Suprapubic skin (tissue), 4 donors: ENCODE data around the gene PCNT. TPM values are rescaled to one million over a fixed set of nuclear protein-coding genes. Genes with fewer than 3 reads are reported as not detected.

Source experiments
- DNase-seq, 2 donors: peaks; one replicate each; pipeline ENCODE4 v3.0.0-alpha.2; 2019; ENCODE audit warnings: low spot score in 2 of 2
- H3K27ac ChIP-seq: fragments of 200-600 bp; sonication (generic); one replicate; pipeline ENCODE4 v1.5.1; 2019
- H3K27me3 ChIP-seq: fragments of 200-600 bp; sonication (generic); one replicate; pipeline ENCODE4 v1.5.1; 2019
- H3K36me3 ChIP-seq: fragments of 200-600 bp; sonication (generic); one replicate; pipeline ENCODE4 v1.5.1; 2019
- H3K4me1 ChIP-seq: fragments of 200-600 bp; sonication (generic); one replicate; pipeline ENCODE4 v1.5.1; 2019
- H3K4me3 ChIP-seq: fragments of 200-600 bp; sonication (generic); one replicate; pipeline ENCODE4 v1.5.1; 2019; ENCODE audit warnings: mild to moderate bottlenecking
- H3K9me3 ChIP-seq: fragments of 200-600 bp; sonication (generic); one replicate; pipeline ENCODE4 v1.5.1; 2019
- EP300 ChIP-seq: sonication (generic); formaldehyde crosslinking; IDR thresholded peaks from one replicate; pipeline ENCODE4 v1.6.1; 2017; ENCODE audit warnings: antibody characterized with exemption
- POLR2A ChIP-seq, 2 donors: fragments of 450-650 bp; IDR thresholded peaks; one replicate each; pipeline ENCODE4 v1.6.1; 2017; ENCODE audit warnings: antibody characterized with exemption in 2 of 2, mild to moderate bottlenecking in 2 of 2, moderate library complexity in 2 of 2
- POLR2AphosphoS5 ChIP-seq, 3 donors: sonication (generic); formaldehyde crosslinking; IDR thresholded peaks; one replicate each; pipeline ENCODE4 v1.6.1; 2017; ENCODE audit warnings: antibody characterized with exemption in 3 of 3
- WGBS: methylation state at CpG from one replicate; pipeline ENCODE4 v1.1.5; 2018; 5-methylcytosine and 5-hydroxymethylcytosine counted together
- total RNA-seq, 4 donors: library from RNA; depleted of rRNA; stranded (reverse); fragments of >200 nt; gene quantifications; one replicate each; pipeline ENCODE4 v1.1.0, GENCODE V29; 2016
- TF ChIP-seq, protein P1 (sequence below), 2 donors: fragments of 200-600 bp in 1 of 2; fragments of 450-650 bp in 1 of 2; sonication (generic) in 1 of 2; IDR thresholded peaks; one replicate each; pipeline ENCODE4 v1.5.1; 2016 to 2019; ENCODE audit warnings: antibody characterized with exemption in 2 of 2, mild to moderate bottlenecking in 1 of 2, moderate library complexity in 1 of 2

The PCNT gene
- total RNA-seq, 4 donors from 2014 or later = 27.4 to 65.2 (median 47.0) TPM

GRCh38 chr21:46381541-46381940 lies 57.6 kb downstream of the PCNT start:
- H3K4me1 ChIP-seq = peaks cover 5% of the 10 kb centered on the region
- H3K27ac ChIP-seq = no peak overlapping the region
- DNase-seq = no peak
- no peaks in the 10 kb centered on the region for H3K9me3 ChIP-seq
- WGBS = 98% methylated on average over 5 of the region's 5 CpGs
- H3K27me3 ChIP-seq = no peaks in the 10 kb centered on the region
- no peak overlapping the region for H3K4me3 ChIP-seq
- H3K36me3 ChIP-seq = peaks cover 29% of the 10 kb centered on the region
- no peak for TF ChIP-seq EP300
- TF ChIP-seq, protein P1, sequence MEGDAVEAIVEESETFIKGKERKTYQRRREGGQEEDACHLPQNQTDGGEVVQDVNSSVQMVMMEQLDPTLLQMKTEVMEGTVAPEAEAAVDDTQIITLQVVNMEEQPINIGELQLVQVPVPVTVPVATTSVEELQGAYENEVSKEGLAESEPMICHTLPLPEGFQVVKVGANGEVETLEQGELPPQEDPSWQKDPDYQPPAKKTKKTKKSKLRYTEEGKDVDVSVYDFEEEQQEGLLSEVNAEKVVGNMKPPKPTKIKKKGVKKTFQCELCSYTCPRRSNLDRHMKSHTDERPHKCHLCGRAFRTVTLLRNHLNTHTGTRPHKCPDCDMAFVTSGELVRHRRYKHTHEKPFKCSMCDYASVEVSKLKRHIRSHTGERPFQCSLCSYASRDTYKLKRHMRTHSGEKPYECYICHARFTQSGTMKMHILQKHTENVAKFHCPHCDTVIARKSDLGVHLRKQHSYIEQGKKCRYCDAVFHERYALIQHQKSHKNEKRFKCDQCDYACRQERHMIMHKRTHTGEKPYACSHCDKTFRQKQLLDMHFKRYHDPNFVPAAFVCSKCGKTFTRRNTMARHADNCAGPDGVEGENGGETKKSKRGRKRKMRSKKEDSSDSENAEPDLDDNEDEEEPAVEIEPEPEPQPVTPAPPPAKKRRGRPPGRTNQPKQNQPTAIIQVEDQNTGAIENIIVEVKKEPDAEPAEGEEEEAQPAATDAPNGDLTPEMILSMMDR (IDR thresholded peaks at IDR 0.05) = no peak
- no peak for TF ChIP-seq POLR2AphosphoS5 (IDR thresholded peaks at IDR 0.05)
- TF ChIP-seq POLR2A (IDR thresholded peaks at IDR 0.05) = no peak

DNA sequence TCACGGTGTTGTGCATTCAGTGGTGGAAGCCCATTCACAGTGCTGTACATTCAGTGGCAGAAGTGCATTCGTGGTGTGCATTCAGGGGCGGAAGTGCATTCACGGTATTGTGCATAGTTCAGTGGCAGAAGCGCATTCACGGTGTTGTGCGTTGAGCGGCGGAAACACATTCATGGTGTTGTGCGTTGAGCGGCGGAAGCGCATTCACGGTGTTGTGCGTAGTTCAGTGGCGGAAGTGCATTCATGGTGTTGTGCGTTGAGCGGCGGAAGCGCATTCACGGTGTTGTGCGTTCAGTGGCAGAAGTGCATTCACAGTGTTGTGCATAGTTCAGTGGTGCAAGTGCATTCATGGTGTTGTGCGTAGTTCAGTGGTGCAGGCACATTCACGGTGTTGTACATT lies 60.6 kb downstream of the PCNT start:
- Histone ChIP-seq H3K36me3 (peaks cover 51% of the 10 kb centered on the region), H3K27me3 (no peaks in the 10 kb centered on the region), H3K9me3 (no peaks in the 10 kb centered on the region), H3K4me1 (no peaks in the 10 kb centered on the region), H3K27ac (no peak overlapping the region), H3K4me3 (no peak overlapping the region)
- no peak for DNase-seq
- WGBS = 96% methylated on average over 24 of the region's 24 CpGs
- TF ChIP-seq EP300 (no peak), POLR2A (IDR thresholded peaks at IDR 0.05) (no peak), POLR2AphosphoS5 (IDR thresholded peaks at IDR 0.05) (no peak)
- TF ChIP-seq, protein P1 (IDR thresholded peaks at IDR 0.05) = no peak

DNA sequence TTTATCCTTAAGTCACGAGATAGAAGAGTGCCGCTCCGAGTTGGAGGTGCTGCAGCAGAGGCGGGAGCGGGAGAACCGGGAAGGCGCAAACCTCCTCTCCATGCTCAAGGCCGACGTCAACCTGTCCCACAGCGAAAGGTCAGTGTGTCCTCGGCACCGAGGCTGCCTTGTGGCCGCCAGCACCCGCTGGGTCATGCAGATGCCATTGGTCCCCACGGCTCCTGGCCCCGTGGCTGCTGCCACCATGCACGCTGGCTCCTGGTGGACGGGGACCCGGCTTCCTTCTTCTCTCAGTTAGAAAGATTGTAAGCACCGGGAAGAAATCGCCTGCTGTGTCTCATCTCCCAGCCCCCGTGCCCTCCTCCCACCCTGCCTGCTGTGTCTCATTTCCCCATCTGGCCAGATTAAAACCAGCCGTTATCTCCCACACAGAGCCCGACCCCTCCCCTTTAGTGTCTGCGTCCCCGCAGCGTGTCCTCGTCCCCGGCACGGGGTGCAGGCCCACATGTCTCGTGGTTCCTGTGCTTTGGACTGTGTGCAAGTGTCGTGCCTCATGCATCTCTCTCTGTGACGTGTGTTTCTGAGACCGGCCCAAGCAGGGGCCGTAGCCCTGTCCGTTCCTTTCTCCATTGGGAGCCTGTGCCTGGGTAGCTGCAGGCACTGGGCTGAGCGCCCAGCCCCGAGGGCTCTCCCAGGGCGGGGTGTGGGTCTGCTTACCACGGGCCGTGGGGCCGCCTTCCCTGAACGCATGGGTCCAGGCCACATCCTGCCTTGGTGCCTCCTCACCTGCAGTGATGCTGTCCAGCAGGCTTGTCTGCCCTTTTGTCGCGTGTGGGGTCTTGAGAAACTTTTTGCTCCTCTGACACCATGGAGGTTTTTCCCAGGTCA lies 62.1 kb downstream of the PCNT start:
- Histone ChIP-seq H3K4me1 (no peaks in the 10 kb centered on the region), H3K4me3 (no peak overlapping the region), H3K36me3 (peaks cover 65% of the 10 kb centered on the region), H3K9me3 (no peaks in the 10 kb centered on the region), H3K27ac (no peak overlapping the region), H3K27me3 (no peaks in the 10 kb centered on the region)
- WGBS = 87% methylated on average over 43 of the region's 45 CpGs
- DNase-seq = no peak
- no peak for TF ChIP-seq POLR2A (IDR thresholded peaks at IDR 0.05)
- TF ChIP-seq, protein P1 (IDR thresholded peaks at IDR 0.05) = no peak
- no peak for TF ChIP-seq POLR2AphosphoS5 (IDR thresholded peaks at IDR 0.05)

- DNase-seq = no peak
- Histone ChIP-seq H3K36me3 (peaks cover 70% of the 10 kb centered on the region), H3K27me3 (no peaks in the 10 kb centered on the region), H3K4me1 (no peaks in the 10 kb centered on the region), H3K27ac (no peak overlapping the region), H3K9me3 (no peaks in the 10 kb centered on the region), H3K4me3 (no peak overlapping the region)
- WGBS = 95% methylated on average over 13 of the region's 13 CpGs
- TF ChIP-seq POLR2AphosphoS5 (IDR thresholded peaks at IDR 0.05) = no peak
- TF ChIP-seq, protein P1 (IDR thresholded peaks at IDR 0.05) = no peak
- no peak for TF ChIP-seq EP300
- no peak for TF ChIP-seq POLR2A (IDR thresholded peaks at IDR 0.05)
These were observed 62.8 kb downstream of the PCNT start for GRCh38 chr21:46386734-46387088.

GRCh38 chr21:46388206-46388880 lies 64.4 kb downstream of the PCNT start:
- Histone ChIP-seq H3K36me3 (peaks cover 65% of the 10 kb centered on the region), H3K4me1 (peaks cover 4% of the 10 kb centered on the region), H3K4me3 (no peak overlapping the region), H3K27ac (no peak overlapping the region), H3K9me3 (no peaks in the 10 kb centered on the region), H3K27me3 (no peaks in the 10 kb centered on the region)
- DNase-seq = no peak
- 91% methylated on average over 21 of the region's 33 CpGs for WGBS
- TF ChIP-seq POLR2A (IDR thresholded peaks at IDR 0.05) = no peak
- TF ChIP-seq, protein P1 (IDR thresholded peaks at IDR 0.05) = no peak
- TF ChIP-seq EP300 = no peak
- no peak for TF ChIP-seq POLR2AphosphoS5 (IDR thresholded peaks at IDR 0.05)
